Right ventricle myocardium superior (tissue), 1 donor: ENCODE data around the gene EPB41L1. TPM values are rescaled to one million over a fixed set of nuclear protein-coding genes. Genes with fewer than 3 reads are reported as not detected.

Experiments used
- ATAC-seq: fragments of 200-7000 bp; cut with Tn5 transposase; one replicate; pipeline ENCODE4 v1.9.1; 2020; ENCODE audit warnings: mild to moderate bottlenecking; ENCODE audit not compliant: poor library complexity
- DNase-seq: peaks from one replicate; pipeline ENCODE4 v3.0.0-alpha.2; 2020
- intact Hi-C: fragments of 100-400 bp; cut with DNase I; formaldehyde crosslinking; loops from one replicate; pipeline ENCODE4 v1.11.2; 2022
- total RNA-seq: library from RNA; stranded (reverse); fragmentation: NEBNext Ultra II Directional; extraction: Animal tissue kit (Norgen Biotek cat#: 25700); gene quantifications from one replicate; pipeline ENCODE4 v1.2.1, GENCODE V29; 2021
- donor health status: DM: no; HTN: yes; CAD: no; lungs with severe emphysema.

EPB41L1 gene
- total RNA-seq, 1 donor from 2014 or later: 14.8 TPM

- intact Hi-C loops: no loop called here
- DNase-seq (no peak), ATAC-seq (no peak)
Observed at GRCh38 chr20:36266189-36266588, 111.6 kb downstream of the EPB41L1 start.

GRCh38 chr20:36267605-36268381 lies 113.3 kb downstream of the EPB41L1 start:
- intact Hi-C loops: no loop called here
- DNase-seq: no peak
- ATAC-seq: no peak

GRCh38 chr20:36268440-36269342 lies 114.2 kb downstream of the EPB41L1 start:
- no peak for DNase-seq

GRCh38 chr20:36269507-36269906 lies 115.0 kb downstream of the EPB41L1 start:
- ATAC-seq: no peak
- intact Hi-C loops: no loop called here
- no peak for DNase-seq

More at GRCh38 chr20:36268440-36269342, 114.2 kb downstream of the EPB41L1 start:
- no peak for ATAC-seq
- intact Hi-C loops: no loop called here

- intact Hi-C loops: no loop called here
- ATAC-seq: no peak
- DNase-seq: no peak
Observed at GRCh38 chr20:36270744-36271638, 116.5 kb downstream of the EPB41L1 start.

GRCh38 chr20:36271639-36272546 lies 117.4 kb downstream of the EPB41L1 start:
- no peak for DNase-seq
- intact Hi-C loops: no loop called here

GRCh38 chr20:36272547-36273220 lies 118.1 kb downstream of the EPB41L1 start:
- ATAC-seq (no peak), DNase-seq (no peak)
- intact Hi-C loops: no loop called here

More at GRCh38 chr20:36271639-36272546, 117.4 kb downstream of the EPB41L1 start:
- ATAC-seq: no peak

GRCh38 chr20:36273414-36274180 lies 119.1 kb downstream of the EPB41L1 start:
- ATAC-seq: no peak
- no peak for DNase-seq
- intact Hi-C loops: no loop called here

GRCh38 chr20:36274181-36274841 lies 119.8 kb downstream of the EPB41L1 start:
- ATAC-seq: no peak
- no peak for DNase-seq
- intact Hi-C loops: no loop called here

- intact Hi-C loops: no loop called here
- no peak for DNase-seq
- no peak for ATAC-seq
Observed at GRCh38 chr20:36275011-36275410, 120.5 kb downstream of the EPB41L1 start.

- DNase-seq (no peak), ATAC-seq (no peak)
- intact Hi-C loops: no loop called here
Observed at GRCh38 chr20:36275441-36276189, 121.1 kb downstream of the EPB41L1 start.

GRCh38 chr20:36277546-36277945 lies 123.0 kb downstream of the EPB41L1 start:
- ATAC-seq: no peak
- intact Hi-C loops: no loop called here
- no peak for DNase-seq

GRCh38 chr20:36279362-36279761 lies 124.8 kb downstream of the EPB41L1 start:
- intact Hi-C loops: no loop called here
- no peak for DNase-seq

GRCh38 chr20:36279776-36280175 lies 125.2 kb downstream of the EPB41L1 start:
- intact Hi-C loops: no loop called here
- ATAC-seq: no peak
- no peak for DNase-seq

More at GRCh38 chr20:36279362-36279761, 124.8 kb downstream of the EPB41L1 start:
- ATAC-seq: no peak

- intact Hi-C loops: no loop called here
- ATAC-seq (no peak), DNase-seq (no peak)
Observed at GRCh38 chr20:36281785-36282380, 127.3 kb downstream of the EPB41L1 start.
